GM12878 (cell line): ENCODE measurements around the gene TMEM255A.

Experiments
- CREB1 ChIP-seq: IDR thresholded peaks from 2 replicates; pipeline ENCODE4 v1.6.1; 2012; ENCODE audit warnings: low read depth, mild to moderate bottlenecking, inconsistent platforms
- CTCF ChIP-seq, 3 experiments: IDR thresholded peaks in 2 of 3; conservative IDR thresholded peaks in 1 of 3; 2 replicates each; pipeline ENCODE4 v1.5.1; 2011; ENCODE audit warnings: low read depth in 3 of 3, low read length in 3 of 3, mild to moderate bottlenecking in 3 of 3, control low read depth in 2 of 3, moderate library complexity in 2 of 3, inconsistent platforms in 1 of 3, mixed read lengths in 1 of 3; ENCODE audit not compliant: control insufficient read depth in 2 of 3, insufficient read depth in 1 of 3; ENCODE audit errors: extremely low read depth in 1 of 3
- EGR1 ChIP-seq, 2 experiments: IDR thresholded peaks; 1 replicate in 1 of 2; 2 replicates in 1 of 2; pipeline ENCODE4 v1.6.1; 2011 to 2012; ENCODE audit warnings: low read depth in 2 of 2, low read length in 2 of 2, borderline replicate concordance in 1 of 2, mild to moderate bottlenecking in 1 of 2, moderate library complexity in 1 of 2
- ELK1 ChIP-seq: IDR thresholded peaks from 2 replicates; pipeline ENCODE4 v1.6.1; 2012; ENCODE audit warnings: low read depth, low read length, improper control_type of control experiment
- ETV6 ChIP-seq, 2 experiments: fragments of 450-650 bp in 1 of 2; IDR thresholded peaks in 1 of 2; conservative IDR thresholded peaks in 1 of 2; 2 replicates each; pipeline ENCODE4 v1.6.1; 2014; ENCODE audit warnings: antibody characterized with exemption in 1 of 2, borderline replicate concordance in 1 of 2, low read depth in 1 of 2, mild to moderate bottlenecking in 1 of 2, moderate library complexity in 1 of 2
- NFYB ChIP-seq: IDR thresholded peaks from 2 replicates; pipeline ENCODE4 v1.6.1; 2011; ENCODE audit warnings: low read depth, mild to moderate bottlenecking, low read length, improper control_type of control experiment, moderate library complexity; ENCODE audit not compliant: insufficient read depth
- POLR2A ChIP-seq: IDR thresholded peaks from 2 replicates; pipeline ENCODE4 v1.6.1; 2011; ENCODE audit warnings: low read depth, mild to moderate bottlenecking, low read length
- SMC3 ChIP-seq: IDR thresholded peaks from 2 replicates; pipeline ENCODE4 v1.6.1; 2011; ENCODE audit warnings: low read length, improper control_type of control experiment, borderline replicate concordance
- SRF ChIP-seq, 2 experiments: IDR thresholded peaks; 2 replicates each; pipeline ENCODE4 v1.6.1; 2011; ENCODE audit warnings: low read depth in 2 of 2, low read length in 2 of 2, mild to moderate bottlenecking in 1 of 2, moderate library complexity in 1 of 2
- TARDBP ChIP-seq: IDR thresholded peaks from 2 replicates; pipeline ENCODE4 v1.6.1; 2016; ENCODE audit warnings: borderline replicate concordance

GRCh38 chrX:120321520-120322281 is 10.4 kb upstream of the TMEM255A start:
- TF ChIP-seq NFYB = no peak
- TF ChIP-seq TARDBP = no peak
- no peak for TF ChIP-seq CTCF (IDR thresholded peaks at IDR 0.05 in 2 of 3, conservative IDR thresholded peaks at IDR 0.05 in 1 of 3; ENCODE audit: control insufficient read depth in 2 of 3, extremely low read depth in 1 of 3, insufficient read depth in 1 of 3, low read depth in 3 of 3, low read length in 3 of 3)
- no peak for TF ChIP-seq SRF (IDR thresholded peaks at IDR 0.05; ENCODE audit: low read depth in 2 of 2, low read length in 2 of 2)
- TF ChIP-seq POLR2A = no peak
- no peak for TF ChIP-seq SMC3
- no peak for TF ChIP-seq EGR1 (IDR thresholded peaks at IDR 0.05; ENCODE audit: borderline replicate concordance in 1 of 2, low read depth in 2 of 2, low read length in 2 of 2)
- no peak for TF ChIP-seq CREB1
- TF ChIP-seq ETV6 (conservative IDR thresholded peaks at IDR 0.05 in 1 of 2, IDR thresholded peaks at IDR 0.05 in 1 of 2; ENCODE audit: borderline replicate concordance in 1 of 2, low read depth in 1 of 2) = no peak
- TF ChIP-seq ELK1 = no peak
